Activated CD4-positive, CD25-positive, alpha-beta regulatory T cell (primary cell): ENCODE results near the gene TIMM23.
"Not testable (repeated sequence)": the region's sequence is repeated elsewhere in the genome, so short reads cannot be mapped to it uniquely, and the experiment has no call there.

Source experiments
- DNase-seq, 4 experiments: peaks; one replicate each; lab custom pipeline; 2025; lab: John Stamatoyannopoulos, UW

TIMM23 gene

GRCh38 chr10:45972106-45972812 is at the start of gene TIMM23:
TSS of gene TIMM23 (plus strand) at chr10:45972489. CDS start at chr10:45972625, 136 bp downstream.
- peak; percentile 64 to 78 (median 71) for DNase-seq

- DNase-seq, result not testable (repeated sequence)
Measured at GRCh38 chr10:45926790-45927189, 45.5 kb upstream of the TIMM23 start.

- DNase-seq, result not testable (repeated sequence)
Measured at GRCh38 chr10:45931305-45931704, 41.0 kb upstream of the TIMM23 start.

- DNase-seq, result not testable (repeated sequence)
Measured at GRCh38 chr10:45934788-45935187, 37.5 kb upstream of the TIMM23 start.

GRCh38 chr10:45939176-45939697 is 33.1 kb upstream of the TIMM23 start:
- not testable (repeated sequence) for DNase-seq

- not testable (repeated sequence) for DNase-seq
Measured at GRCh38 chr10:45941196-45941595, 31.1 kb upstream of the TIMM23 start.

GRCh38 chr10:45945476-45945875 is 26.8 kb upstream of the TIMM23 start:
- DNase-seq, result not testable (repeated sequence)

- DNase-seq, result not testable (repeated sequence)
Measured at GRCh38 chr10:45947363-45947762, 24.9 kb upstream of the TIMM23 start.

- DNase-seq, result not testable (repeated sequence)
Measured at GRCh38 chr10:45948801-45949200, 23.5 kb upstream of the TIMM23 start.

- DNase-seq, result not testable (repeated sequence)
Measured at GRCh38 chr10:45954367-45954766, 17.9 kb upstream of the TIMM23 start.

GRCh38 chr10:45956634-45957033 is 15.7 kb upstream of the TIMM23 start:
- DNase-seq, result not testable (repeated sequence)

- DNase-seq, result not testable (repeated sequence)
Measured at GRCh38 chr10:45957928-45958327, 14.4 kb upstream of the TIMM23 start.

- DNase-seq, result not testable (repeated sequence)
Measured at GRCh38 chr10:45962686-45963452, 9.4 kb upstream of the TIMM23 start.

- not testable (repeated sequence) for DNase-seq
Measured at GRCh38 chr10:45971019-45971418, 1.3 kb upstream of the TIMM23 start.

- not testable (repeated sequence) for DNase-seq
Measured at GRCh38 chr10:45971742-45972105, 565 bp upstream of the TIMM23 start.

GRCh38 chr10:45972813-45973169 is 502 bp downstream of the TIMM23 start:
- DNase-seq, result not testable (repeated sequence)

- not testable (repeated sequence) for DNase-seq
Measured at GRCh38 chr10:45974041-45974440, 1.8 kb downstream of the TIMM23 start.

GRCh38 chr10:45978554-45978953 is 6.3 kb downstream of the TIMM23 start:
- not testable (repeated sequence) for DNase-seq

GRCh38 chr10:45981367-45981766 is 9.1 kb downstream of the TIMM23 start:
- not testable (repeated sequence) for DNase-seq

- DNase-seq, result not testable (repeated sequence)
Measured at GRCh38 chr10:45983538-45984186, 11.4 kb downstream of the TIMM23 start.

- not testable (repeated sequence) for DNase-seq
Measured at GRCh38 chr10:45984473-45984872, 12.2 kb downstream of the TIMM23 start.

- DNase-seq, result not testable (repeated sequence)
Measured at GRCh38 chr10:45985590-45985989, 13.3 kb downstream of the TIMM23 start.
